HepG2 (cell line): ENCODE results near the gene PSMA7. TPM values are rescaled to one million over a fixed set of nuclear protein-coding genes. Genes with fewer than 3 reads are reported as not detected.

Experiments used
- ATAC-seq: fragments of 200-7000 bp; cut with Tn5 transposase; 3 replicates; pipeline ENCODE4 v1.9.1; 2020; ENCODE audit warnings: mild to moderate bottlenecking, moderate library complexity
- BruUV-seq: library from RNA; stranded (reverse); fragments of 400-500 nt; replicated peaks from 2 replicates; lab custom pipeline; 2021; lab: Mats Ljungman, UMichigan
- CTCF ChIA-PET: fragments of 300-600 bp; formaldehyde crosslinking; extraction: SDS; loops from one replicate; lab custom pipeline; 2021; ENCODE audit warnings: low total read pairs, inconsistent platforms, low intra/inter-chr PET ratio; lab: Yijun Ruan, JAX
- POLR2A ChIA-PET: fragments of 350-600 bp; sonication (Branson Sonifier 250); formaldehyde crosslinking; loops from one replicate; lab custom pipeline; 2020; ENCODE audit warnings: antibody characterized with exemption, inconsistent platforms; lab: Yijun Ruan, JAX
- DNase-seq: peaks from one replicate; pipeline ENCODE4 v3.0.0-alpha.2; 2015; ENCODE audit warnings: low spot score
- FAIRE-seq: peaks from 3 replicates; lab custom pipeline; 2011; peaks lifted over from hg19 to GRCh38; lab: Jason Lieb, UNC
- H2AFZ ChIP-seq: one replicate; pipeline ENCODE4 v1.6.1; 2011; ENCODE audit warnings: low read length, inconsistent platforms
- H3K27ac ChIP-seq: fragments of 300-600 bp; 3 replicates; pipeline ENCODE4 v1.8.0; 2011; ENCODE audit warnings: mixed run types, mild to moderate bottlenecking, mixed read lengths, low read length, inconsistent platforms; ENCODE audit not compliant: insufficient read depth; ENCODE audit errors: extremely low read length
- H3K27me3 ChIP-seq, 2 experiments: fragments of 200-600 bp in 1 of 2; 2 replicates in 1 of 2; 3 replicates in 1 of 2; pipeline versions ENCODE4 v1.6.0 to v1.8.0; 2011; ENCODE audit warnings: low read length in 2 of 2, mild to moderate bottlenecking in 2 of 2, moderate library complexity in 2 of 2, inconsistent platforms in 1 of 2; ENCODE audit not compliant: insufficient read depth in 2 of 2, control insufficient read depth in 1 of 2
- H3K36me3 ChIP-seq, 2 experiments: fragments of 200-600 bp in 1 of 2; replicated peaks in 1 of 2; 2 replicates in 1 of 2; 3 replicates in 1 of 2; pipeline versions ENCODE4 v1.5.1 to v1.8.0; 2011; ENCODE audit warnings: low read length in 2 of 2, inconsistent platforms in 1 of 2; ENCODE audit not compliant: insufficient read depth in 2 of 2, control insufficient read depth in 1 of 2
- H3K4me1 ChIP-seq: 2 replicates; pipeline ENCODE4 v1.5.1; 2012; ENCODE audit warnings: low read length, inconsistent platforms; ENCODE audit not compliant: insufficient read depth
- H3K4me2 ChIP-seq: 2 replicates; pipeline ENCODE4 v1.6.0; 2011; ENCODE audit warnings: low read depth, low read length, inconsistent platforms
- H3K4me3 ChIP-seq, 3 experiments: fragments of 200-600 bp in 1 of 3; sonication (generic), shearing (Covaris generic) in 1 of 3; replicated peaks in 1 of 3; 2 replicates each; pipeline ENCODE4 v1.5.1; 2011 to 2016; ENCODE audit warnings: low read length in 3 of 3, inconsistent platforms in 2 of 3, low read depth in 2 of 3, mild to moderate bottlenecking in 2 of 3, control low read depth in 1 of 3, mixed read lengths in 1 of 3; ENCODE audit not compliant: insufficient read depth in 1 of 3
- H3K79me2 ChIP-seq: one replicate; pipeline ENCODE4 v1.6.1; 2011; ENCODE audit warnings: low read length, inconsistent platforms; ENCODE audit not compliant: insufficient read depth
- H3K9ac ChIP-seq: 2 replicates; pipeline ENCODE4 v1.6.0; 2011; ENCODE audit warnings: mild to moderate bottlenecking, low read depth, low read length, inconsistent platforms; ENCODE audit not compliant: insufficient read depth
- H3K9me3 ChIP-seq: 2 replicates; pipeline ENCODE4 v1.5.1; 2012; ENCODE audit warnings: mild to moderate bottlenecking, low read length
- H4K20me1 ChIP-seq: 2 replicates; pipeline ENCODE4 v1.6.0; 2011; ENCODE audit warnings: inconsistent platforms, mild to moderate bottlenecking, low read length, moderate library complexity; ENCODE audit not compliant: insufficient read depth
- AGO2 ChIP-seq: fragments of 200-400 bp; formaldehyde crosslinking; optimal IDR thresholded peaks from 2 replicates; pipeline ENCODE3; 2017; ENCODE audit warnings: mild to moderate bottlenecking, low read depth, low read length, moderate library complexity
- NONO ChIP-seq, 2 experiments: fragments of 450-650 bp in 1 of 2; sonication (generic) in 1 of 2; formaldehyde crosslinking in 1 of 2; IDR thresholded peaks in 1 of 2; conservative IDR thresholded peaks in 1 of 2; 2 replicates each; pipeline versions ENCODE4 v1.6.1 to v1.8.0; 2017 to 2022; ENCODE audit warnings: mild to moderate bottlenecking in 1 of 2, missing genetic modification reagents in 1 of 2, moderate library complexity in 1 of 2
- NRL ChIP-seq: sonication (generic); formaldehyde crosslinking; IDR thresholded peaks from 2 replicates; pipeline ENCODE4 v1.5.0; 2020; ENCODE audit warnings: missing genetic modification reagents, mild to moderate bottlenecking, moderate library complexity, borderline replicate concordance
- RBFOX2 ChIP-seq: fragments of 200-400 bp; formaldehyde crosslinking; IDR thresholded peaks from 2 replicates; pipeline ENCODE4 v1.6.1; 2017; ENCODE audit warnings: low read depth, mild to moderate bottlenecking, low read length
- SOX6 ChIP-seq, 2 experiments: fragments of 450-650 bp in 1 of 2; sonication (generic) in 1 of 2; formaldehyde crosslinking in 1 of 2; IDR thresholded peaks; 2 replicates each; pipeline versions ENCODE4 v1.4.0 to v1.6.1; 2017 to 2020; ENCODE audit warnings: antibody characterized with exemption in 1 of 2, mild to moderate bottlenecking in 1 of 2, missing genetic modification reagents in 1 of 2
- ZNF230 ChIP-seq: sonication (generic); formaldehyde crosslinking; IDR thresholded peaks from 2 replicates; pipeline ENCODE4 v1.4.0; 2020; ENCODE audit warnings: mild to moderate bottlenecking, missing genetic modification reagents
- WGBS: methylation state at CpG from one replicate; pipeline ENCODE4 v1.1.6; 2017; ENCODE audit warnings: low lambda C conversion rate; 5-methylcytosine and 5-hydroxymethylcytosine counted together
- in situ Hi-C: cut with HindIII; loops from 2 replicates; pipeline ENCODE4 v1.10.0; 2017; ENCODE audit warnings: low pct_unique_long_range_greater_than_20kb; ENCODE audit not compliant: extremely low pct_ligation_motif_present
- intact Hi-C: fragments of 100-400 bp; cut with micrococcal nuclease; formaldehyde crosslinking; loops from one replicate; pipeline ENCODE4 v1.10.0; 2022; ENCODE audit not compliant: unreplicated experiment
- polyA plus RNA-seq, 8 experiments: library from polyadenylated mRNA; depleted of rRNA in 3 of 8; stranded (reverse) in 7 of 8; unstranded in 1 of 8; fragments of >200 nt; fragmentation: Illumina TruSeq in 4 of 8; extraction: Trizol in 4 of 8; gene quantifications; 2 replicates each; pipeline versions ENCODE4 v1.2.1 to v1.2.3, GENCODE V29; 2011 to 2016; ENCODE audit warnings: low read depth in 4 of 8, missing spikeins in 1 of 8, mixed read lengths in 1 of 8; ENCODE audit not compliant: insufficient read depth in 1 of 8
- total RNA-seq, 5 experiments: library from RNA; depleted of rRNA; stranded (reverse); fragments of >200 nt; fragmentation: Illumina TruSeq; extraction: Trizol; gene quantifications; 2 replicates each; pipeline ENCODE4 v1.2.3, GENCODE V29; 2016; ENCODE audit warnings: low read depth in 1 of 5

PSMA7 gene
- total and polyA plus RNA-seq, 2 of the 13 experiments (the other 11 are each of a cell fraction or from before 2014, with no cell fraction given), result 531 to 631 TPM

DNA sequence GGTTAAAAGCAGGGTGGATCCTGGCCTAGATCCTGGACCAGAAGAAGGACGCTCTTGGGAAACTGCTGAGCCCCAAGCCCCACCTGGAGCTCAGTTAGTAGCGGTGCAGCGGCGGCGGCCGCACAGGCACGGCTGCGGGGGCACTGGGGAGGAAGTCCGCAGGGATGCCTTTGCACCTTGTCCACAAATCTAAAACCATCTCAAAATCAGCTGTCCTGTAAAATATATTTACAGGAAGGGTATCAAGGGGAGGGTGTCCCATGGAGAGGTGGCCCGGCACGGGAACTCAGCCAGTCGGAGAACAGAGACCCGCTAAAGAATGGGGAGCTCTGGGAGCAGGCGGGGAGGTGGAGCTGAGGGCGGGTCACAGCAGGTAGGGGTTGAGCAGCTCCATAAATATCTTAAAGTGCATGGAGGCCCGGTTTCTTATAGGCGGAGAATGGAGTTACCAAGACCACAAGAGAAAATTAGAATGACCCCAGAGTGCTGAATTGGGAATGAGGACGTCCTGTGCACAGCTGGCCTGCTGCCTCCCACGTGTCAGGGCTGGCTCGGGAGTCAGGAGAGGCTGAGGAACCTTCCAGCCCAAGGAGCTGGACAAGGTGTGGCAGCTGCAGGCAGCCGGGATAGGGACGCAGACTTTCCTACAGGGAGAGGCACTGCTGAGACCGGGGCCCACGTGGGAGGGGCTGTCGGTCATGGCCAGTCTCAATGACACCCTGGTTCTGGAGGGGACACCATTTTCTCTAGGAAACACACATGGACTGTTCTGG lies 47.6 kb upstream of the PSMA7 start:
- TF ChIP-seq SOX6 (IDR thresholded peaks at IDR 0.05) (no peak), SOX6 (CRISPR knock-in tag; IDR thresholded peaks at IDR 0.05) (no peak), NRL (CRISPR knock-in tag) (0 out of 2 replicates have a peak, but pooled peaks have one; percentile 30), AGO2 (peak; percentile 54), RBFOX2 (0 out of 2 replicates have a peak, but pooled peaks have one; percentile 13), NONO (IDR thresholded peaks at IDR 0.05) (no peak), NONO (CRISPR knock-in tag; conservative IDR thresholded peaks at IDR 0.05) (0 out of 2 replicates have a peak, but pooled peaks have one; percentile 25), ZNF230 (CRISPR knock-in tag) (no peak)
- no peak overlapping the region for H3K9ac ChIP-seq
- POLR2A ChIA-PET, result interaction anchor here (1.3 kb wide), 1 partner anchor 49 kb away, joined by 3 read pairs; no protein-coding TSS in a partner anchor
- CTCF ChIA-PET, result no interaction called here
- H3K4me3 ChIP-seq, result no peak overlapping the region
- no peak overlapping the region for H2AFZ ChIP-seq
- H3K4me2 ChIP-seq, result no peak overlapping the region
- no peak for FAIRE-seq
- H3K79me2 ChIP-seq, result peaks cover 37% of the 10 kb centered on the region
- no TSS peak for BruUV-seq
- no peak overlapping the region for H3K27ac ChIP-seq
- no peaks in the 10 kb centered on the region for H3K9me3 ChIP-seq
- H3K27me3 ChIP-seq, result no peaks in the 10 kb centered on the region
- in situ Hi-C loops, result no loop called here
- intact Hi-C loops, result no loop called here
- peaks cover 21 to 35% of the 10 kb centered on the region in 2 experiments for H3K36me3 ChIP-seq
- no peak for DNase-seq
- ATAC-seq, result no peak; the same call in 2 of the 3 replicates
- peaks cover 20% of the 10 kb centered on the region for H3K4me1 ChIP-seq
- 95% methylated on average over 25 of the region's 25 CpGs for WGBS
- no peaks in the 10 kb centered on the region for H4K20me1 ChIP-seq
